ENCODE measurements around the gene PRSS56.
"Not testable (repeated sequence)": the region's sequence is repeated elsewhere in the genome, so short reads cannot be mapped to it uniquely, and the experiment has no call there.

The PRSS56 gene

GRCh38 chr2:232569541-232569940, 49.4 kb downstream of the PRSS56 start:
- DNase-seq: no peak

- DNase-seq: not testable (repeated sequence)
Observed at GRCh38 chr2:232570481-232570880, 50.3 kb downstream of the PRSS56 start.

GRCh38 chr2:232571026-232571474, 50.9 kb downstream of the PRSS56 start:
- DNase-seq: peak in 6 of 51 donors; percentile 7 to 33 (median 25)

- DNase-seq: no peak
Observed at GRCh38 chr2:232573042-232573441, 52.9 kb downstream of the PRSS56 start.

GRCh38 chr2:232573771-232574435, 53.7 kb downstream of the PRSS56 start:
- peak in 6 of 51 donors; percentile 4 to 32 (median 22) for DNase-seq

GRCh38 chr2:232574674-232575403, 54.7 kb downstream of the PRSS56 start:
- DNase-seq: no peak
